Adrenal gland (tissue), 5 donors: ENCODE results near the gene ANTXR1.

Experiments used
- POLR2A ChIP-seq, 2 donors: fragments of 450-650 bp; IDR thresholded peaks; one replicate each; pipeline ENCODE4 v1.6.1; 2017; ENCODE audit warnings: antibody characterized with exemption in 2 of 2, mild to moderate bottlenecking in 2 of 2, moderate library complexity in 1 of 2
- TF ChIP-seq, protein P1 (sequence below), 6 experiments: fragments of 450-650 bp in 4 of 6; fragments of 200-600 bp in 2 of 6; sonication (generic) in 1 of 6; IDR thresholded peaks; 1 replicate in 5 of 6; 2 replicates in 1 of 6; pipeline versions ENCODE4 v1.5.1 to v1.8.0; 2016 to 2021; ENCODE audit warnings: antibody characterized with exemption in 6 of 6, mild to moderate bottlenecking in 2 of 6, moderate library complexity in 1 of 6
- donor health status: DM: no; HTN: no; CAD: no.

GRCh38 chr2:68987021-68987503, 25.9 kb upstream of the ANTXR1 start:
- TF ChIP-seq, protein P1, sequence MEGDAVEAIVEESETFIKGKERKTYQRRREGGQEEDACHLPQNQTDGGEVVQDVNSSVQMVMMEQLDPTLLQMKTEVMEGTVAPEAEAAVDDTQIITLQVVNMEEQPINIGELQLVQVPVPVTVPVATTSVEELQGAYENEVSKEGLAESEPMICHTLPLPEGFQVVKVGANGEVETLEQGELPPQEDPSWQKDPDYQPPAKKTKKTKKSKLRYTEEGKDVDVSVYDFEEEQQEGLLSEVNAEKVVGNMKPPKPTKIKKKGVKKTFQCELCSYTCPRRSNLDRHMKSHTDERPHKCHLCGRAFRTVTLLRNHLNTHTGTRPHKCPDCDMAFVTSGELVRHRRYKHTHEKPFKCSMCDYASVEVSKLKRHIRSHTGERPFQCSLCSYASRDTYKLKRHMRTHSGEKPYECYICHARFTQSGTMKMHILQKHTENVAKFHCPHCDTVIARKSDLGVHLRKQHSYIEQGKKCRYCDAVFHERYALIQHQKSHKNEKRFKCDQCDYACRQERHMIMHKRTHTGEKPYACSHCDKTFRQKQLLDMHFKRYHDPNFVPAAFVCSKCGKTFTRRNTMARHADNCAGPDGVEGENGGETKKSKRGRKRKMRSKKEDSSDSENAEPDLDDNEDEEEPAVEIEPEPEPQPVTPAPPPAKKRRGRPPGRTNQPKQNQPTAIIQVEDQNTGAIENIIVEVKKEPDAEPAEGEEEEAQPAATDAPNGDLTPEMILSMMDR (IDR thresholded peaks at IDR 0.05): no peak
- TF ChIP-seq POLR2A (IDR thresholded peaks at IDR 0.05): no peak
